Cerebellar nuclear complex (tissue), 1 donor: Measurements from ENCODE around the gene CDK13.
A peak's percentile ranks its signal among the peaks of the same experiment; 100 is the strongest.

Experiments
- DNase-seq, 2 experiments: peaks; one replicate each; lab custom pipeline; 2025; lab: John Stamatoyannopoulos, UW

The CDK13 gene

DNA sequence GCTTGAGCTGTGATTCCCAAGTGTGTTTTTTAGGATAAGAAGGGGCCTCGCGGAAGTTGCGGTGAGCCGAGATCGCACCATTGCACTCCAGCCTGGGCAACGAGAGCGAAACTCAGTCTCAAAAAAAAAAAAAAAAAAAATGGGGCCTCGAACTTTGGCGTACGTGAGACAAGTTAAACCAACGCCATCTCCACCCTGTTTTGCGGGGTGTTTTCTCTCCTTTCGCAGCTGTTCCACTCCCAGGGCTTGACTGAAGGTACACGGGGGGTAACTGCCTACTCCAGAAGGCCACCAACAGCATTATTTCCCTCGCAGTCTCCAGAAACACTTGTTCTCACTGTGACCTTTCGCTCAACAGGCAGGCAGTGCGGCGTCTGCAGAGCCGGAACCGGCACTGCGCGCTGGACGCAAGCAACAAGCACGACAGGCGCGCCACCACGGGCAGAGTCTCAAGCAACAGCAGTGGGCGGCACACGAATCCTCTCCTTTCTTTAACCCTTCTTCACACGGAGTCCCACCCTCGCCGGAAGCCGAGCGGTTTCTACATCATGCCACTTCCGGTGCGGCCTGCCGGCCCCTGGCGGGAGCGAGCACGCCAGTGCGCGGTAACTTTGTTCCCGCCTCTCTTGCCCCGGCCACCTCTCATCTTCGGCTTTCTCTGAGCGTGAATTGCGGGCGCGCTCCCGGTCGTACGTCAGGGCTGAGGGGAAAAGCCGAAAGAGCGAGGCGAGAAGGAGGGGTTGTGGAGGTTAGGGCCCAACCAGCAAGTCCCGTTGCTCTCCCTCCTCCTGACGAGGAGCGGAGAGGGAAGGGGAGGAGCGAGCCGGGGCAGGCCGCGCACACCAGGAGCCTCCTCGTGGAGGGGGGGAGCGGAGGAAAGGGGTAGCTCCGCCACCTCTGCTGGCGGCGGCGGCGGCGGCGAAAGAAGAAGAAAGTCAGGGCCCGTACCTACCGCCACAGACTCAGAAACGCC lies 814 bp upstream of the CDK13 start:
- DNase-seq = peak; percentile 89 to 98

DNA sequence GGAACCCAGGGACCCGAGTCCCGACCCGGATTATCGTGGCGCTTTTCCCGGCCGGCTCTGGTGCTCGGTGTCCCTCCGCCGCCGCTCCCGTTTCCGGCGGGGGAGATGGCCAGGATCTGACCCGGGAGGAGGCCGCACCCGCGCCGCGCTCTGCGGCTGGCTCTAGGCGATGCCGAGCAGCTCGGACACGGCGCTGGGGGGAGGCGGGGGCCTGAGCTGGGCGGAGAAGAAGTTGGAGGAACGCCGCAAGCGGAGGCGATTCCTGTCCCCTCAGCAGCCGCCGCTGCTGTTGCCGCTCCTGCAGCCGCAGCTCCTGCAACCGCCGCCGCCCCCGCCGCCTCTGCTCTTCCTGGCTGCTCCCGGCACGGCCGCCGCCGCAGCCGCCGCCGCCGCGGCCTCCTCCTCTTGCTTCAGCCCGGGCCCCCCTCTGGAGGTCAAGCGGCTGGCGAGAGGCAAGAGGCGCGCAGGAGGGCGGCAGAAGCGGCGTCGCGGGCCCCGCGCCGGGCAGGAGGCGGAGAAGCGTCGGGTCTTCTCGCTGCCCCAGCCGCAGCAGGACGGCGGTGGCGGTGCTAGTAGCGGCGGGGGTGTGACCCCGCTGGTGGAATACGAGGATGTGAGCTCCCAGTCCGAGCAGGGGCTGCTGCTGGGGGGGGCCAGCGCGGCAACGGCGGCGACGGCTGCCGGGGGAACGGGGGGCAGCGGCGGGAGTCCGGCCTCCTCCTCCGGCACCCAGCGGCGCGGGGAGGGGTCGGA lies 593 bp downstream of the CDK13 start:
- no peak for DNase-seq

DNA sequence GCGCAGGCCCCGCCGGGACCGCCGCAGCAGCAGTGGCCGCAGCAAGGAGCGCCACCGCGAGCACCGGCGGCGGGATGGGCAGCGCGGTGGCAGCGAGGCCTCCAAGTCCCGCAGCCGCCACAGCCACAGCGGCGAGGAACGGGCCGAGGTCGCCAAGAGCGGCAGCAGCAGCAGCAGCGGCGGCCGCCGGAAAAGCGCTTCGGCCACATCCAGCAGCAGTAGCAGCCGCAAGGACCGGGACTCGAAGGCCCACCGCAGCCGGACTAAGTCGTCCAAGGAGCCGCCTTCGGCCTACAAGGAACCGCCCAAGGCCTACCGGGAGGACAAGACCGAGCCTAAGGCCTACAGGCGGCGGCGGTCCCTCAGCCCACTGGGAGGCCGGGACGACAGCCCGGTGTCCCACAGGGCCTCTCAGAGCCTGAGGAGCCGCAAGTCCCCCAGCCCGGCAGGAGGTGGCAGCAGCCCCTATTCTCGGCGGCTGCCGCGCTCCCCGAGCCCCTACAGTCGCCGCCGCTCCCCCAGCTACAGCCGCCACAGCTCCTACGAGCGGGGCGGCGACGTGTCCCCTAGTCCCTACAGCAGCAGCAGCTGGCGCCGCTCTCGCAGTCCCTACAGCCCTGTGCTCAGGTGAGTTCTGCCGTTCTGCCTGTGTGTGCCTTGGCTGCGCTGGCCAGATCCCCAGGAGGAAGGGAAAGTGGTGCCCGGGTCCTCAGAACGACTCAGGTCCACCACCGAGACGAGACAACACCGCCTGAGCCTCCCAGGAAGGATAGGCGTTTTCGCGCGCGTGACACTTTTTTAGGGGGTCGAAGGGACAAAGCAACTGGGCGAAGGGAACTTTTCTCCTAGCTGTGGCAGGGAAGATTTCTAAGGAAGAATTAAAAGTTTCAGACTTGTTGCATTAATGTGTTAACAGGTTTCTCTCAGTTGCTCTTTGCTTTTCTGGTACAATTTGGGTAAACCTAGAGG lies 1.5 kb downstream of the CDK13 start:
- no peak for DNase-seq

- no peak for DNase-seq
Observed at GRCh38 chr7:39952374-39952773, 2.3 kb downstream of the CDK13 start.

DNA sequence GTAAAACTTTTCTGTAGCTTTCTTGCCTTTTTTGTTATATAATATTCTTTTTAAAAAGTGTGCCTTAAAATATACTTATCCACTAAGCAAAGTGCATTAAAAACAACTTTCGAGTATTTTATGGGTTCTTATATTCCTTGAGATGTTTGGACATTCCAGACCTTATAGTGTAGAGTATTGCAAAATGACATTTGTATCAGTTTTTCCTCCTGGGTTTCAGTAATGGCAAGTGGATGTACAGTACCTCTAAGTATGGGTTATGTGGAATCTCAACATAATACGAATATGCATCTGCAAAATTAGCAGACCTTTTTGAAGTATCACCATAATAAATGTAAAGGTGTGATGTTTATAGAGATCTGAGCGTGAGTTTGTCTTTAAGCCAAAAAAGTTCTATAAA lies 2.7 kb downstream of the CDK13 start:
- DNase-seq = no peak

- no peak for DNase-seq
Observed at GRCh38 chr7:39954694-39955093, 4.6 kb downstream of the CDK13 start.

DNA sequence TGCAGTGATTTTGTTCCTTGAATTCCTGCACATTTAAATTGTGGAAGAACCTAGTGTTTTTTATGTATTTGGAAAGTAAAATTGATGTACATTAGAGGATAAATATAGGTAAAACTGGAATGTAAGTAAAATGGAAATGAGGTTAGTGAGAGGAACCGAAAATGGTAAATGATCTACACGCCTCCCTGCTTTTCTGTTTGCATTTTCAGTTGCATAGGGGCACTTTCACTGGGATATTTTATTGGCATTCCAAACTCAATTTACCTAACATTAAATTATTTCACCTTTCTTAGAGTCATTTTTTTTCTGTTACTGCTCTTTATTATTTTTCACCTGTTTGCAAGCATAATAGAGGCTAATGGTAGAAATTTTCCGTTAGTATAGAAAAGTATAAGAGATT lies 8.0 kb downstream of the CDK13 start:
- no peak for DNase-seq

- DNase-seq = no peak
Observed at GRCh38 chr7:39967406-39968161, 17.5 kb downstream of the CDK13 start.

- no peak for DNase-seq
Observed at GRCh38 chr7:39969431-39969830, 19.4 kb downstream of the CDK13 start.

GRCh38 chr7:39971924-39972323 lies 21.9 kb downstream of the CDK13 start:
- no peak for DNase-seq

- no peak for DNase-seq
Observed at GRCh38 chr7:39973801-39974200, 23.7 kb downstream of the CDK13 start.

- no peak for DNase-seq
Observed at GRCh38 chr7:39978230-39978934, 28.3 kb downstream of the CDK13 start.

DNA sequence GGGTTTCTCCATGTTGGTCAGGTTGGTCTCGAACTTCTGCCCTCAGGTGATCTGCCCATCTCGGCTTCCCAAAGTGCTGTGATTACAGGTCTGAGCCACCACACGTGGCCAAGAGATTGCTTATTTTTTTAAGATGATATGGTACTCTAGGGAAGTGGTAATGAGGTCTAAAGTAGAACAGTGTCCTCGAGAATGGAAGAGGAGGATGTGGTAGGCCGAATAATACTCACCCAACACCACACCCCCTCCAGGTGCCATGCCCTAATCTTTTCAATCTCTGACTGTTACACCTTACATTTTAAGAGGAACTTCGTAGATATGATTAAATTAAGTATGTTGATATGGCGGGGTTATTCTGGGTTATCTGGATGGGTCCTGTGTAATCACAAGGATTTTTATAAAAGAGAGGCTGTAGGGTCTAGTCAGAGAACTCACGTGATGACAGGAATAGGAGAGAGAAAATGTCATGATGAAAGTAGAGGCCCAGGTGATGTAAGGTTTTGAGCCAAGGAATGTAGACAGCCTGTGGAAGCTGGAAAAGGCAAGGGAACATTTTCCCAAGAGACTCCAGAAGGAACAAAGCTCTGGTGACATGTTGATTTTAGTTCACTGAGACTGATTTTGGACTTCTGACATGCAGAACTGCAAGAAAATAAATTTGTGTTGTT lies 29.5 kb downstream of the CDK13 start:
- DNase-seq = no peak

DNA sequence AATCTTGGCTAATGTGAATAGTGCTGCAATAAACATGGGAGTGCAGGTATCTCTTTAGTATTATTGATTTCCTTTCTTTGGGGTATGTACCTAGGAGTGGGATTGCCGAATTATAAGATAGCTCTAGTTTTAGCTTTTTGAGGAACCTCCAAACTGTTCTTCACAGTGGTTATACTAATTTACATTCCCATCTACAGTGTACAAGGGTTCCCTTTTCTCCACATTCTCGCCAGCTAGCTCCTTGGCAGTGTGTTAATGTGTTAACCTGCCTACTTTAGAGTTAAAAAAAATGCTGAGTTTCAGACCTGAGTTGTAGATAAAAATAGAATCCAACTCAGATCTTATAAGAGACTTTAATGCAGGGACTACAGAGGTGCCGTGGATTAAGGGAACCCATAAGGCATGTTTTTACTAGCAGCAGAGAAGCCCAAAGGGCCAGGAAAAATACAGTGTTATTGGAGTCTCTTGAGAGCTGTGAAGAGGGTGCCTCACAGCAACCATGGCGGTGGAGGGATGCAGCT lies 35.4 kb downstream of the CDK13 start:
- no peak for DNase-seq

- no peak for DNase-seq
Observed at GRCh38 chr7:39987641-39988347, 37.7 kb downstream of the CDK13 start.

DNA sequence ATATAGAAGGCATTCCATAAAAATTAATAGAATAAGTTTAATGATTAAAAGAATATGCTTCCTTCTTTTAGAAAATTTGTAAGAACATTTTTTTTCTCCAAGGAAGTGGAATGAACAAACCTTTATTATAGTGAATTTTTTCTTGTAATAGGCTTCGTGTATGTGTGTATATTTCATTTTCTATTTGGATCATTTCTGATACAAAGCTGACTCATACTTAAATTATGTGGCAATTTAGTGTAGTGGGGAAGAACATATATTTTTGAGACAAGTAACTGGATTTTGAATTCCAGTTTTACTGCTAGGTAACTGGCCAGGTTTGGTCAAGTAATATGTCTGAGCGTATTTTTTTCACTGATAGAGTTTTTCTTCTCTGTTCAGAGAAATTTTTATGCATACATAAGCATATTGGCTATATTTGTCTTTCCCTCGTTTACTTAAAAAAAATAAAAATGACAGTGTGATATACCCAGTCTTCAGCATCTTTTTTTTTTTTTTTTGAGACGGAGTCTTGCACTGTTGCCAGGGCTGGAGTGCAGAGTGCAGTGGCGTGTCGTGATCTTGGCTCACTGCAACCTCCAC lies 50.8 kb downstream of the CDK13 start:
- DNase-seq = no peak

- DNase-seq = no peak
Observed at GRCh38 chr7:40001649-40002048, 51.6 kb downstream of the CDK13 start.

- DNase-seq = no peak
Observed at GRCh38 chr7:40003597-40003996, 53.5 kb downstream of the CDK13 start.
